Measurements from ENCODE around the gene ZNF438.

- TF ChIP-seq POLR2A (IDR thresholded peaks at IDR 0.05) (no peak), CTCF (IDR thresholded peaks at IDR 0.05) (no peak), EP300 (IDR thresholded peaks at IDR 0.05) (no peak)
Measured at GRCh38 chr10:31030260-31030659, 1.4 kb downstream of the ZNF438 start.

Data from sigmoid colon (tissue), 4 donors.